Right renal cortex interstitium (tissue), 3 donors: Measurements from ENCODE around the gene SLITRK3. TPM values are rescaled to one million over a fixed set of nuclear protein-coding genes. Genes with fewer than 3 reads are reported as not detected.
"Not testable (repeated sequence)": the region's sequence is repeated elsewhere in the genome, so short reads cannot be mapped to it uniquely, and the experiment has no call there.

Source experiments
- DNase-seq, 3 donors: peaks; one replicate each; pipeline ENCODE4 v3.0.0-alpha.2; 2013; ENCODE audit warnings: low read depth in 3 of 3, low spot score in 2 of 3
- polyA plus RNA-seq, 3 donors: library from polyadenylated mRNA; unstranded; fragments of 120-200 nt; gene quantifications; one replicate each; pipeline ENCODE4 v1.2.1, GENCODE V29; 2013; ENCODE audit not compliant: insufficient read length in 3 of 3

The SLITRK3 gene
- polyA plus RNA-seq, 3 donors: 0.31 to 0.60 (median 0.51) TPM

DNA sequence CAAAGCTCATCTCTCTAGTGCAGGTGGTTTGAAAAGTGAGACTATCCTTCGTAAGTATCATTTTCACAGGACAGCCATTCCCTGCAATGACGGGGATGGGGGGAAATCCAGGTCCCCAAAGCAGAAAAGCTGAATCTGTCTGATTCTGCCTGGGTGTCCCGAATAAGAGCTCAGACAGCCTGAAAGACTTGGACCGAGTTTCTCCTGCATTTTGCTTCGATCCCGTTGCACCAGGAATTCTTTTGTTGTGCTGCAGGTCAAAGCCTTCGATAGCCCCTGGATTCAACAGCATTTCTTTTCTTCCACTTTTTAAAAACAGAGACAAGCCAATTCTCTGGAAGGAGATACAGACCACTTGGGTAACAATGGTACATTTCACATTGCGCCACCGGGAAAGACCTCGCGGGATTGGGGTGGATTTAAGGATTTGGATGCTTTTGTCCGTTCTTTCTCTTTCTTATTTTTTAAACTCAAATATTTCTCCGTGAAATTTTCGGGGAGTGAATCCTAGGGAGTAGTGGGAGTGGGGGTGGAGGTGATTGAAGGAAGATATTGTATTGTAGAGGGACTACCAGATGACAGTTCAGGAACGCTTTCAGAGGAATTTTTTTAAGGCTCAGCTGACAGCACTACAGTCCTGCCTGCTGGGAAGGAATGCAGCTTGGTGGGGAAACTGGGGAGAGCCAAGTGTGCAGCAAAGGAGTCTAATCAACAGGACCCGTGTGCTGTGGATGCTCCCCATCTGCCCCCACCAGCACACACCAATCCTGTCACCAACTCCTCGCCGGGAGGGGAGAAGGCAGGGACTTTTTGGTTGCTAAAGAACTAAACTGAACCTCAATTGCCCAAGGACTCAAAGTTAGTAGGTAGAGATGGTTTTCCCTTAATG, 2.6 kb downstream of the SLITRK3 start:
- no peak for DNase-seq

DNA sequence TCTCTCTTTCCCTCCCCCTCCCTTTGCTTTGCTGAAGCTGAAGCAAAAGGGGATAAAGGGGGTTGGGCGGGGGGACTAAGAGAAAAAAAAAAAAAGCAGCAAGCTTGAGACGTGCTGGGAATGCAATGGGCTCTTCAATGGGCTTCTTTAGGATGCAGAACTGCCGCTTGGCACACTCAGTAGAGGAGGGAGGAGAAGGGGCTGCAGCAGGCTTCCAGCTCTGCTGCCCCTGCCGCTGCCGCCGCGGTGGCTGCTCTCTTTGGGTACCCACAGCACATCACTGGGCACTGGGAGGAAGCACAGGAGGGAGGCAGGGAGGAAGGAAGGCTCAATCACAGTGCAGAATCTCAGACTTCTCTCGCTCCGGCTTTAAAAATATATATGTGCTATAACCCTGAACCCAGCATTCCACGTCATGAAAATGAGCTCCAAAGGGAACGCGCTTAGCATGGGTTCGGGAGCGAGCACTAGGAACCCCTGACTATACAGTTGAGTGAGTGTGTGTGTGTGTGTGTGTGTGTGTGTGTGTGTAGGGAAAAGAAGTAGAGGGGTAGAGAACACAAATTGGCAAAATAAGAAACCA, 3.5 kb downstream of the SLITRK3 start:
- no peak for DNase-seq

DNA sequence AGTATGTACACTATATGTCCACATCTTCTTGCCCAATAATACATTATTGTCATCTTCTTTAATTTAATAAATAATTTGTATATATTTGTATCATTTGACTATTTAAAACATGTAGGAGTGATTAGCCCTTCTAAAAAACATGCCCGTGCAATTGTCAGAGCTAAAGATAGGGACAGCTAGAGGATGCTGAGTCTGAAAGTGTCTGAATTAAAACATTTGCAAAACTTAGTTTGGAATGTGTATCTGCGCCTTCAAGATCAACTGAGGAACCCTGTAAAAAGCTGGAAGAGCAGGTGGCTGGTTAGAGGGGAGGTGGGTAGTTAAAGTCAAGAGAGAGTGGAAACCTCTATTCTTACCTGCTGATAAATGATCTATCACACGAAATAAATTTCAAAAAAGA, 4.7 kb downstream of the SLITRK3 start:
- no peak for DNase-seq

DNA sequence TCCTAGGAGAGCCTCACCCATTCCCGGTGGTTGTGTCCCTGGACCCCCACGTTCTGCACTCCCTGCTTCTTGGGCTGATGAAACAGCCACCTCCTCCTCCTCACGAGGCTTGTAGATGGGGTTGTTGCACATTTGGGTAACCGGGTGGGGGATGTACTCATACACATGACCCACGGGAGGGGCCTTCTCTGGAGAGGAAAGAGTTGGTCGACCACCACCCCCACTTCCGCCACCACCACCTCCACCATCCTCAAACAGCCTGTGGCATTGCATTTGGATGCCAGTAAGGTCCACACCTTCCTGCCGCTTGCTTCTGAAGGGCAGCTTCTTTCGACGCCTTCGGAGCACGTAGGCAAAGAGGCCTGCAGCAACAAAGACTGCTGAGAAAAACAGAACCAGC, 7.7 kb downstream of the SLITRK3 start:
- no peak for DNase-seq

DNA sequence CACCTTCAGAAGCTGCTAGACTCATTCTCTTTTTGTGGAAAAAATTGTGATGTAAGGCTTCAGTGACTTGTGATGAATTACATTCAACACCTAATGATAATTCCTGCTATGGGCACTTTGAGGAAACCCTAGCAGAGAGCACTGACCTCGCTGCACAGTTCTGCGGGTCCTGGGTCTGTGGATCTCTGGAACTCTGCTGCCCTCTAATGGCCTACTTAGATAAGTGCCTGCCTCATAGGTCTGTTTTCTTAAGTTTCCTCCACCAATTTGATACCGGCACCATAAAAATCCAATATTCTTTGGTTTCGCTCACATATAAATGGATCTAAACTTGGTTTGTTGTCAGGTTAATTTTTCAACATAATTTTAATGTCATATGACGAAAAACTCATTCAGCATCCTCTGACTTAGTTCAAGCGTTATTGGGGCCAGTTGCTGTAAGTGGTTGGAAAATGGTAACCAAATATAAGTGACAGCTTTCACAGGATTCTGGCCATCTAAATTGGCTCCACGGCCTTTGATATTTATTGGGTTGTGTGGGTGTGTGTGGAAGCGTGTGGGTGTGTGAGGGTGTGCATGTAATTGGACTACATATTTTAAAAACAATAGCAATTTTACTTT, 10.4 kb downstream of the SLITRK3 start:
- DNase-seq: no peak

DNA sequence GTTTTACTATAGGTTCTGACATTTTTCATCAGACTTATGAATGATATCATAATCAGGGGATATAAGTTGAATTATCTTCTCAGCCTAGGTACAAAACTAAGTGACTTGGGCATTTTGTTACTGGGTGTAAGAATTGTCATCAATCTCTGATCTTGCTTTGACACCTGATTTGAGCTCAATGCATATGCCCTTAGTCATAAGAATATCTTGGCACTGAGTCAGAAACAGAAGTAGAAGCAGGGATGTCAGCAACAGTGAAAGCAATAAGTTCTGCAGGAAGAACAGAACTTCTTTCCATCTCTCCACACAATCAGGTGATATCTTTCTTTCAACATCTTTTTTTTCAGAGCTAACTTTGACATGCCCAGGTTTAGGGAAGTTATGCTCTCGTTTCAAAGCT, 14.6 kb downstream of the SLITRK3 start:
- DNase-seq: no peak

DNA sequence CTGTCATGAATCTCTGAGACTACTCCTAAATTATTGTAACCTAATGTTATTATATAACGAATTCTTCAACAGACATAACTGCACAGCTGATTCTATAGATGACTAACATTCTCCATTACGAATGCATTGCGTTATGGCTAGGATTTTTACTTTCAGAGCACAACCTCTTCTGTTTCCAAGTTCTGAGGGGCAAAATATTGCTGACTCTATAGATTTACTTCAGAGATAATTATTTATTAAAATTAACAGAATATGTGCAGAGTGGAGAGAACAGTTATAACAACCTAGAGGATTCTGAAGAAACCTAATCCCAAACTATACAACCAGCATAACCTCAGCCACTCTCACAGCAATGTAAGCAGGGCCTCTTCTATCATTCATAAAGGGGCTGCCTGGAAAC, 25.9 kb downstream of the SLITRK3 start:
- no peak for DNase-seq

DNA sequence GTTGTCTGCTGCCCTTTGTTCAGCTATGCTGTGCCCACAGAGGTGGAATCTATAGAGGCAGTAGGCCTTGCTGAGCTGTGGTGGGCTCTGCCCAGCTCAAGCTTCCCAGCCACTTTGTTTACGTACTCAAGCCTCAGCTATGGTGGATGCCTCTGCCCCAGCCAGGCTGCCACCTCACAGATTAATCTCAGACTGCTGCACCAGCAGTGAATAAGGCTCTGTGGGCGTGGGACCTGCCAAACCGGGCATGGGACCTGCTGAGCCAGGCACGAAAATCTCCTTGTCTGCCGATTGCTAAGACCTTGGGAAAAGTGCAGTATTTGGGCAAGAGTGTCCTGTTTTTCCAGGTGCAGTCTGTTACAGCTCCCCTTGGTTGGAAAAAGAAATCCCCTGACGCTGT, 26.8 kb downstream of the SLITRK3 start:
- DNase-seq: no peak

DNA sequence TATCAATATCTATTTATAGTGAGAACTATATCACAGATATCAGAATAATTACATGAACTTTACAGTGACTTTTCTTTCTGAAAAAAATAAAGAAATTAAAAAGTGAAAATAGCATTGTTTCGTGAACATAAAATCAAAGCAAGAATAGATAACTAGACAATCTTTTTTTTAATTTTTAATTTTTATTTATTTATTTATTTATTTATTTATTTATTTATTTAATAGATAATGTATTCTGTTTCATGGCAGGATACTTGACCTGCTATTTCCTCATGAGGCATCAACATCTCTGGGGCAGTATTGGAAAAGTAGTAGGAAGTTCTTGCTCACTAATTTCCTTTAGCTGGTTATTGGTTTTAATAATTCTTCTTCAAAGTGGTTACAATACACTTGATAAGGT, 33.3 kb downstream of the SLITRK3 start:
- no peak for DNase-seq

DNA sequence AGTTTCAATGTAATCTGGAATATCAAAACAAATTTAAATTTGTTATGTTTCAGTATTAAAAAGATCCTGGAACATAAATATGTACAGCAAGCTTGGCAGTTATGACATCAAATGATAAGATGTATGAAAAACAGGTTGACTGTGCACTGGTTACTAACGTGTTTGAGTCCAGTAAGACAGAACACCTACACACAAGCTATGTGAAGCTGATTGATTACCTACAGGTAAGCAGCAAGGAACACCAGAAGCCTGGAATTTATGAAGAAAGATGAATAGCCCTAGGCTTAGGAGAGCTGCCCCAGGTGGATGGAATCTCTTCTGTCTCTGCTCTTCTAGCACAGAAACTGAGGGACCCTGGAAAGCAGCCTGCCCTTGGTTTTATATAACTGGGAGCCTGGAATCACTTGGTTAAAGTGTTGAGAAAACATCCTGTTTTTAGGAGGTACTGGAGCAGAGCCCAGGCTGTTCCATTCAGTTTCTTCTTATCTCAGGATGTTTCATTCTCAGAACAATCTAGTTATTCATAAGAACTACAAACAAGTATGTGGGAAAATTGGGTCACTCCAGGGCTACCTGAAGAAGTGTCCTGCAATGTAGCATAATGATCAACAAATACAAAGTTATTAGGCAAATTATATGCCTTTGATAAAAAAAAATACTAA, 36.3 kb downstream of the SLITRK3 start:
- DNase-seq: no peak

DNA sequence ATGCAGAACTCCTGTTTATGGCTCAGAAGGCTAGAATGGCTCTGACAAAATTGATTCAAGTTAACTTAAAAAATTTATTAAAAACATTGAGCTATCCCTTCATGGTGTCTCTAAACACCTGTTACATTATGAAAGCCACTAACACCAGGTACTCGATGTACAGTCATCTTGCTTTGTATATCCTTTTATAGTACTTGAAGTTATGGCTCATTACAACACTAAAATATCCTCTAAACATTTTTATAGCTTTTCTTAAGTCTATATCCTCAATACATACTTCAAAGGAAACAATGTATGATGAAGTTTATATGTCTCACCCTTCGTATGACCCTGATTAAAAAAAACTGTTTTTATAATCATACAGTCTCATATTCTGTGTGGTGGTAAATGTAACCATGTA, 38.2 kb downstream of the SLITRK3 start:
- DNase-seq: no peak

DNA sequence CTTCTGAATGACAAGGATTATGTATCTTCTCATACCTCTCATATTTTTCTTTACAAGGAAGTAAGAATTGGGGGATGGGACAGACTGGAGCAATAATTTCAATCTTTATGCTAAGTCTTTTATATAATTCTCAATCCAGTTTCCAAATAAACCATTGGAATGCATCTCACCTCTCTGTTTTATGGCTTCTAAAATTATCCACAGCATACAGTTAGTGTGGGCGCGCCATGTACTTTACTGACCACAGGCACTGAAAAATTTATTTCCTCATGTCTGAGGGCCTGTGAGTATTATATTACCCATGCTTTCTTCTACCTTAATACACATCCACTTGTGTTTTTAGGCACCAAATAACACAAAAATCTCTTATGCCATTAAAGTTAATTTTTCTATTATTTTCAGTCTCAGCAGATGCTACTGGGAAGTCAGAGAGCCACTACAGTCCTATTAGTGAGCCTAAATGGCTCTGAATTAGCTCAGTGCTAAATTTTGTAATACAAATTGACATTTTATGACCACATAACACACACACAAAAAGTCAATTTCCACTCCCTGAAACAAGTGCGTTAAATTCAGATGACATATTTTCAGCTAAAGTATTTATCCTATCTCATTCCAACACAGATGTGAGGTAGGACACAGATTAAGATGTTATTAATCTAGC, 39.3 kb downstream of the SLITRK3 start:
- DNase-seq: no peak

DNA sequence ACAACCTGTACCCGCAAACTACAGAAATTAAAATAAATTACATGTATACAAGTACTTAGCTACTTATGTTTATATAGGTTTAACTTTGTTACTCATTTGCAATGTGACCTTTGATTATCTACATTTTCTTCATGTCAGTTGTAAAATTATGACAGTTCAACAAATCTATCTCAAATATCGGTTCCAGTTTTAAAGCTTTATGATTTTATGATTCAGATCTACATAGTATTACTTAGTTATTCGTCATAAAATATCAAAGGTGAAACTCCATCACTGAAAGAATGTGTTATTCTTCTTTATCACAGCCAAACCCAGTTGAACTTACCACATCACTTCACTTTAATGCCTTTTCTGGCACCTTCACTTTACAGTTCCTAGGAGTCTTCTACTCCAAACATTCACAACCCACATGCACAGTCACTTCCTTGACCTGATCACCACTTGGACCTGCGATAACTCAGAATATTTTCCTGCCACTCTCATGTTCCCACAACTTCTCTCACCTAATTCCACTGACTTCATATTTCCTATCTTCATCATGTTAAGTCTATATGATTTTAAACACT, 47.2 kb downstream of the SLITRK3 start:
- DNase-seq: no peak

DNA sequence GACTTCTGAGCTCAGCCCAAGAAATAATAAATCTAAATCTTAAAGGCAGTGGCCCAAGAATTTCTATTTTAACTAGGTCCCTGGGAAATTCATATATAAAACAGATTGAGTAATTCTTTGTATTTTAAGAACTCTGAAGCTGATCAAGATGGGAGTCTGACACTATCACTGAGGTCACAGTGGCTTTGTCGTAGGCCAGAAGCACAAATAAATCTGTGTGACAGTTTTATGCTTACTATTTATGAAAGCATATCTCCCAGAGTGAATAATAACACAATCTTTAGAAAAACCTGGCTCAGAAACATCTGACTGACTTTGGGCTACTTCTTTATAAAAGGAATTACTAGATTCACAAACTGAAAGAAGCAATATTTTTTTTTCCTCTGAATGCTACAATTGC, 51.9 kb downstream of the SLITRK3 start:
- DNase-seq: no peak

DNA sequence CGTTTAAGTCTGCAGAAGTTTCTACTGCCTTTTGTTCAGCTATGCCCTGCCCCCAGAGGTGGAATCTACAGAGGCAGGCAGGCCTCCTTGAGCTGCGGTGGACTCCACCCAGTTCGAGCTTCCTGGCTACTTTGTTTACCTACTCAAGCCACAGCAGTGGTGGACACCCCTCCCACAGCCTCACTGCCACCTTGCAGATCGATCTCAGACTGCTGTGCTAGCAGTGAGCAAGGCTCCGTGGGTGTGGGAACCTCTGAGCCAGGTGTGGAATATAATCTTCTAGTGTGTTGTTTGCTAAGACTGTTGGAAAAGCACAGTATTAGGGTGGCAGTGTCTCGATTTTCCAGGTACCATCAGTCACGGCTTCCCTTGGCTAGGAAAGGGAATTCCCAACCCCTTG, 56.3 kb downstream of the SLITRK3 start:
- not testable (repeated sequence) for DNase-seq

Other genes starting within 250 kb of the SLITRK3 start
- not detected for gene SI, start 117.9 kb downstream of the SLITRK3 start, polyA plus RNA-seq